Natural killer cell treated with Interleukin-12 subunit alpha and Interleukin-12 subunit beta and Interleukin-15 and Interleukin-18, amount 100 ng/mL, for 72 hours (primary cell): ENCODE data around the gene CHN1. TPM values are rescaled to one million over a fixed set of nuclear protein-coding genes. Genes with fewer than 3 reads are reported as not detected.

Experiments used
- ATAC-seq, 2 donors: fragments of 150-1000 bp; cut with Tn5 transposase in 1 of 2; sonication (Bioruptor Pico), chemical (Tn5 transposase) in 1 of 2; 2 replicates each; pipeline ENCODE4 v1.10.0; 2021
- DNase-seq: peaks from one replicate; pipeline ENCODE4 v3.0.0; 2022; ENCODE audit warnings: low spot score
- H3K27ac Mint-ChIP-seq, 2 donors: 1 replicate in 1 of 2; 2 replicates in 1 of 2; pipeline ENCODE4 v1.8.0; 2022; ENCODE audit warnings: mixed read lengths in 2 of 2, mild to moderate bottlenecking in 1 of 2, moderate library complexity in 1 of 2
- H3K27me3 Mint-ChIP-seq, 2 donors: 1 replicate in 1 of 2; 2 replicates in 1 of 2; pipeline ENCODE4 v1.8.0; 2022; ENCODE audit warnings: mixed read lengths in 2 of 2
- H3K36me3 Mint-ChIP-seq: one replicate; pipeline ENCODE4 v1.8.0; 2022; ENCODE audit warnings: mixed read lengths
- H3K4me1 Mint-ChIP-seq, 2 donors: 1 replicate in 1 of 2; 2 replicates in 1 of 2; pipeline ENCODE4 v1.8.0; 2022; ENCODE audit warnings: low read depth in 2 of 2, mixed read lengths in 2 of 2, mild to moderate bottlenecking in 1 of 2
- H3K4me3 Mint-ChIP-seq: one replicate; pipeline ENCODE4 v1.8.0; 2022; ENCODE audit warnings: mixed read lengths
- H3K9me3 Mint-ChIP-seq: 2 replicates; pipeline ENCODE4 v1.8.0; 2022; ENCODE audit warnings: mixed read lengths
- total RNA-seq, 2 donors: library from RNA; stranded (reverse); gene quantifications; one replicate each; pipeline ENCODE4 v1.2.3, GENCODE V29; 2022

Gene CHN1
- total RNA-seq, 2 donors from 2014 or later: 1.8 to 4.1 TPM

GRCh38 chr2:174821628-174822027 is 183.6 kb downstream of the CHN1 start:
- no peaks in the 10 kb centered on the region for H3K9me3 Mint-ChIP-seq
- DNase-seq (no peak), ATAC-seq (no peak)
- H3K27me3 Mint-ChIP-seq: peaks cover 0 to 6% of the 10 kb centered on the region in 2 donors
- no peak overlapping the region for H3K27ac Mint-ChIP-seq
- H3K36me3 Mint-ChIP-seq: no peaks in the 10 kb centered on the region
- H3K4me1 Mint-ChIP-seq: no peaks in the 10 kb centered on the region
- no peak overlapping the region for H3K4me3 Mint-ChIP-seq

GRCh38 chr2:174820361-174820760 is 184.8 kb downstream of the CHN1 start:
- H3K36me3 Mint-ChIP-seq: no peaks in the 10 kb centered on the region
- H3K4me1 Mint-ChIP-seq: no peaks in the 10 kb centered on the region
- H3K27me3 Mint-ChIP-seq: peaks cover 0 to 9% of the 10 kb centered on the region in 2 donors
- DNase-seq: no peak
- no peak overlapping the region for H3K27ac Mint-ChIP-seq
- no peak overlapping the region for H3K4me3 Mint-ChIP-seq
- no peaks in the 10 kb centered on the region for H3K9me3 Mint-ChIP-seq
- ATAC-seq: no peak

GRCh38 chr2:174815526-174815925 is 189.7 kb downstream of the CHN1 start:
- peaks cover 0 to 4% of the 10 kb centered on the region in 2 donors for H3K27me3 Mint-ChIP-seq
- no peak overlapping the region for H3K27ac Mint-ChIP-seq
- H3K4me1 Mint-ChIP-seq: no peaks in the 10 kb centered on the region
- no peak overlapping the region for H3K4me3 Mint-ChIP-seq
- no peaks in the 10 kb centered on the region for H3K9me3 Mint-ChIP-seq
- ATAC-seq (no peak), DNase-seq (no peak)
- no peaks in the 10 kb centered on the region for H3K36me3 Mint-ChIP-seq

GRCh38 chr2:174812037-174812436 is 193.1 kb downstream of the CHN1 start:
- H3K36me3 Mint-ChIP-seq: no peaks in the 10 kb centered on the region
- ATAC-seq (no peak), DNase-seq (no peak)
- H3K27me3 Mint-ChIP-seq: peaks cover 0 to 4% of the 10 kb centered on the region in 2 donors
- no peak overlapping the region for H3K4me3 Mint-ChIP-seq
- no peaks in the 10 kb centered on the region for H3K9me3 Mint-ChIP-seq
- H3K4me1 Mint-ChIP-seq: no peaks in the 10 kb centered on the region
- H3K27ac Mint-ChIP-seq: no peak overlapping the region

GRCh38 chr2:174807931-174808330 is 197.2 kb downstream of the CHN1 start:
- peaks cover 0 to 5% of the 10 kb centered on the region in 2 donors for H3K27me3 Mint-ChIP-seq
- DNase-seq: no peak
- no peaks in the 10 kb centered on the region for H3K9me3 Mint-ChIP-seq
- no peak for ATAC-seq
- no peaks in the 10 kb centered on the region for H3K4me1 Mint-ChIP-seq
- H3K36me3 Mint-ChIP-seq: no peaks in the 10 kb centered on the region
- no peak overlapping the region for H3K4me3 Mint-ChIP-seq
- no peak overlapping the region for H3K27ac Mint-ChIP-seq

GRCh38 chr2:174805803-174806202 is 199.4 kb downstream of the CHN1 start:
- Mint-ChIP-seq H3K27me3 (peaks cover 0 to 5% of the 10 kb centered on the region in 2 donors), H3K4me3 (no peak overlapping the region), H3K9me3 (no peaks in the 10 kb centered on the region), H3K4me1 (no peaks in the 10 kb centered on the region), H3K27ac (no peak overlapping the region), H3K36me3 (no peaks in the 10 kb centered on the region)
- no peak for DNase-seq
- ATAC-seq: no peak

- Mint-ChIP-seq H3K27me3 (peaks cover 0 to 5% of the 10 kb centered on the region in 2 donors), H3K4me1 (no peaks in the 10 kb centered on the region), H3K9me3 (no peaks in the 10 kb centered on the region), H3K36me3 (no peaks in the 10 kb centered on the region), H3K4me3 (no peak overlapping the region), H3K27ac (no peak overlapping the region)
- no peak for DNase-seq
- ATAC-seq: no peak
These were observed 202.7 kb downstream of the CHN1 start for GRCh38 chr2:174802459-174802858.

GRCh38 chr2:174800436-174801205 is 204.6 kb downstream of the CHN1 start:
- Mint-ChIP-seq H3K4me1 (no peaks in the 10 kb centered on the region), H3K9me3 (no peaks in the 10 kb centered on the region), H3K36me3 (no peaks in the 10 kb centered on the region), H3K4me3 (no peak overlapping the region), H3K27ac (no peak overlapping the region), H3K27me3 (peaks cover 0 to 3% of the 10 kb centered on the region in 2 donors)
- no peak for DNase-seq
- no peak for ATAC-seq

- H3K27me3 Mint-ChIP-seq: no peaks in the 10 kb centered on the region
- no peak overlapping the region for H3K4me3 Mint-ChIP-seq
- H3K9me3 Mint-ChIP-seq: no peaks in the 10 kb centered on the region
- ATAC-seq (no peak), DNase-seq (no peak)
- H3K4me1 Mint-ChIP-seq: peaks cover 0 to 5% of the 10 kb centered on the region in 2 donors
- no peak overlapping the region for H3K27ac Mint-ChIP-seq
- no peaks in the 10 kb centered on the region for H3K36me3 Mint-ChIP-seq
These were observed 206.4 kb downstream of the CHN1 start for GRCh38 chr2:174798801-174799200.

GRCh38 chr2:174797781-174798276 is 207.4 kb downstream of the CHN1 start:
- Mint-ChIP-seq H3K4me3 (no peak overlapping the region), H3K9me3 (no peaks in the 10 kb centered on the region), H3K4me1 (peaks cover 0 to 5% of the 10 kb centered on the region in 2 donors), H3K27ac (no peak overlapping the region), H3K27me3 (peaks cover 0 to 4% of the 10 kb centered on the region in 2 donors), H3K36me3 (no peaks in the 10 kb centered on the region)
- ATAC-seq (no peak), DNase-seq (no peak)

- ATAC-seq: peak in 1 of 2 donors; percentile 11
- Mint-ChIP-seq H3K27ac (peak overlapping the region in 1 of 2 donors; percentile 9), H3K4me3 (no peak overlapping the region), H3K27me3 (peaks cover 0 to 6% of the 10 kb centered on the region in 2 donors), H3K36me3 (no peaks in the 10 kb centered on the region), H3K9me3 (no peaks in the 10 kb centered on the region), H3K4me1 (peaks cover 0 to 5% of the 10 kb centered on the region in 2 donors)
- no peak for DNase-seq
These were observed 208.8 kb downstream of the CHN1 start for GRCh38 chr2:174796319-174796771.

GRCh38 chr2:174794851-174795374 is 210.3 kb downstream of the CHN1 start:
- Mint-ChIP-seq H3K9me3 (no peaks in the 10 kb centered on the region), H3K36me3 (no peaks in the 10 kb centered on the region), H3K4me3 (peak overlapping the region; percentile 39), H3K27me3 (peaks cover 0 to 9% of the 10 kb centered on the region in 2 donors), H3K4me1 (peaks cover 0 to 5% of the 10 kb centered on the region in 2 donors), H3K27ac (peak overlapping the region in 1 of 2 donors; percentile 51)
- DNase-seq (no peak), ATAC-seq (peak in 1 of 2 donors; percentile 67)

- H3K27ac Mint-ChIP-seq: no peak overlapping the region
- no peaks in the 10 kb centered on the region for H3K9me3 Mint-ChIP-seq
- H3K4me1 Mint-ChIP-seq: peaks cover 0 to 5% of the 10 kb centered on the region in 2 donors
- H3K36me3 Mint-ChIP-seq: no peaks in the 10 kb centered on the region
- H3K4me3 Mint-ChIP-seq: no peak overlapping the region
- peaks cover 0 to 9% of the 10 kb centered on the region in 2 donors for H3K27me3 Mint-ChIP-seq
- no peak for DNase-seq
- no peak for ATAC-seq
These were observed 212.7 kb downstream of the CHN1 start for GRCh38 chr2:174792309-174793025.
